ENCODE measurements around the gene SORD.
"Not testable (repeated sequence)": the region's sequence is repeated elsewhere in the genome, so short reads cannot be mapped to it uniquely, and the experiment has no call there.

The SORD gene

DNA sequence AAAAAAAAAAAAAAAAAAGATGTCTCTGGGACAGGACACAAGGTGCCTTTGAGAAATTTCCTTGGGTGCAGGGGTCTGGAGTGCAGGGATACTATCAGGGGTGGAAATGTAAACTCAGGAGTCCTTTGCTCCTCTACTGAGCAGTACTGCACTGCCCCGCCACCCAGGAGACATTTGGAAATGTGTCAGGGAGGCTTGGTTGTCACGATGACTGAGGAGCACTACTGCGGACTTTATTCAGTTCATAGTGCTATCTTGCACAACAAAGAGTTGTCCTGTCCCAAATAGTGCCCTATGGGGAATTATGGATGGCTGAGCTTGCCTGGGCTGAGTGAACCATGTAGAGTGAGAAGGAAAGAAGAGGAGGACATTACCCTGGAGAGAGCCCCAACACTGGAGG lies 2.6 kb downstream of the SORD start:
- ATAC-seq = not testable (repeated sequence)

DNA sequence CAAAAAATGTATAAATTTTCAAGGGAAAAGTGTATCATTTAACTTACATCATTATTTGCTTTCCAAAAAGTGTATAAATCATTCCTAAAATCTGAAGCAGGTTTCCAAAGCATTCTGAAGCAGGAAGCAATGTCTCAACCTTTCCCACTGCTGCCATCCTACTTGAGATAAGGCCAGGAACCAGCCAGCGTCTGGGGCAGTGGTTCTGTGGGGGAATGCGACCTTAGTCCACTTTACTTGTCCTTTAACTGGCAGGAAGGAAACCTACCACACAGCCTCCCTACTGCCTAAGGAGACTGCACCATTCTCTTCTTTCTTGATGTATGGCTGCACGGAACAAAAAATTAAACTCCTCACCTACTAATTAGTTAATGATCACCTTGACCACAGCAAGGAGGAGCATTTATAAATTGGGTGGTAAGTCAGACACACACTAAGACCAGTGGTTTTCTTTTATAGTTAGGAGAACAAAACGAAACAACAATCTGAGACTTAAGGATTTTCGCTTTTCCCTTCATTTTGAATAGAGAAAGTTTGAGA lies 3.7 kb downstream of the SORD start:
- ATAC-seq = no peak

GRCh38 chr15:45027220-45027619 lies 4.2 kb downstream of the SORD start:
- no peak for ATAC-seq

GRCh38 chr15:45030743-45031142 lies 7.7 kb downstream of the SORD start:
- no peak for ATAC-seq

- peak; percentile 48 for ATAC-seq
Measured at GRCh38 chr15:45031522-45032028, 8.6 kb downstream of the SORD start.

- ATAC-seq = not testable (repeated sequence)
Measured at GRCh38 chr15:45032501-45032900, 9.5 kb downstream of the SORD start.

DNA sequence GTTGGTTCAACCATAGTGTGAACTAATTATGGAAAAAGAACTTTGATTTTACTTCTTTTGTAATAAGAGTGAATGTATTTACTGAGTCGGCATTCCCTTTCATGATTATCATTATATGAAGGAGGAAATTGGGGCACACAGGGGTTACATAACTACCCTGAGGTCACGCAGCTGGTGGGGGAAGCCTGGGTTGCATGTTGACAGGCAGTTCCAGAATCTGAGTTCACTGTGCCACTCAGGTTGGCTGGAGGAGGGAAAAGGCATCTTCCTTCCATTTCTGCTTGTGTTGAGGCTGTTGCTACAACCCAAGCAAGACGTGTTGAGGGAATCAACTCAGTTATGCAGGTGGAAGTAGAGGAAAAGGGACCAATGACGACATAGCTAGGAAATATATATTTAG lies 11.1 kb downstream of the SORD start:
- not testable (repeated sequence) for ATAC-seq

- not testable (repeated sequence) for ATAC-seq
Measured at GRCh38 chr15:45034600-45035375, 11.8 kb downstream of the SORD start.

DNA sequence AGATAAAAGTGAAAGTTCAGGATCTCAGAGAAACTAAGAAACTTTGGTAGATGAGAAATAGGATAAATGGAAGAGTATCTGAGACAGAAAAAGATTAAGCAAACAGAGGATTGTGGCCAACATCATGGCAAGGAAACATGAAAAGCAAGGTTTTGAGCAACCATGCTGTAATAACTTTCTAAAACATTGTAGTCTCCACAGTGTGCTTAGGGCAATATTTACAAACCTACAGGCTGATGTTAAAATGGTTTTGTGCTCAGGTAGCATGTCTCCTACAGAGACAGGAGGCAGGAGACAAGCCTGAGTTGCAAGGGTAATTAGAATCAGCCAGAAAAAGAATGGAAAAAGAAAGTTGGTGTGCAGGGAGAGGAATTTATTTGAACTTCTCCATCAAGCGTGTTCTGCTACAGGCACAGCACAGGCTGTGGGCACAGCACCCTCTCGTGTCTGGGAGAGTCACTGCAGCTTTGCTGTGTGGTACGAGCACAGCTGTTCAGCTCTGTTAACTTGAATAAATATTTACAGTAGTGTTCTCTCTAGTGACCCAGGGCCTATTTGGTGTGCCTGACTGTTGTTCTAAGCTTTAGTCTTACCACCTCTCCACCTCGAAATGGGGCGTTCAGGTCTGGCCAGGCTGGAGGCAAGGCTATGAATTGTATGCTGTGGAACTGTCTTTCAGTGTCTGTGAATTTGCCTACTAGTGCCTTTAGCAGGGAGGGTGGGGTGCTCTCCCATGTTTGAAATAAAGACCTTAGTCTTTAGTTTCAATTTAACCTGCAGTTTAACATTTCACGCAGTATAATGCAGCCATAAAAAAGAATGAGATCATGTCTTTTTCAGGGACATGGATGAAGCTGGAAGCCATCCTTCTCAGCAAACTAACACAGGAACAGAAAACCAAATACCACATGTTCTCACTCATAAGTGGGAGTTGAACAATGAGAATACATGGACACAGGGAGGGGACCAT lies 14.1 kb downstream of the SORD start:
- peak; percentile 78 to 83 for ATAC-seq

DNA sequence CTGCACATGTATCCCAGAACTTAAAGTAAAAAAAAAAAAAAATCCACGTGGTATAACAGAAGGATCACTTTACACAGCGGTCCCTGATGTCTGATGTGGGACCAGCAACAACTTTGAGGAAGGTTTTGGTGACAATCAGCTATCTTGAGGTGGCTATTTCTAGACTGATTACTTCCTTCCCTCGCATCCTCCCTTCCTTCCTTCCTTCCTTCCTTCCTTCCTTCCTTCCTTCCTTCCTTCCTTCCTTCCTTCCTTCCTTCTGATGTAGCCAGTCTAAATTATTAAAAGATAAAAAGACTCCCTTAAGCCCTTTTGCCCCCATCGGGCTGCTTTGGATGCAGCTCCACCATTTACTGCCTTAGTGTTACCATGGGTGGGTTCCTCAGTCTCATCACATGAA lies 14.9 kb downstream of the SORD start:
- ATAC-seq = no peak

GRCh38 chr15:45040396-45040795 lies 17.4 kb downstream of the SORD start:
- ATAC-seq = not testable (repeated sequence)

GRCh38 chr15:45041538-45041937 lies 18.5 kb downstream of the SORD start:
- not testable (repeated sequence) for ATAC-seq

GRCh38 chr15:45042859-45043258 lies 19.9 kb downstream of the SORD start:
- not testable (repeated sequence) for ATAC-seq

GRCh38 chr15:45044270-45044669 lies 21.3 kb downstream of the SORD start:
- not testable (repeated sequence) for ATAC-seq

- ATAC-seq = peak in 1 of 2 donors; percentile 10
Measured at GRCh38 chr15:45048449-45048793, 25.4 kb downstream of the SORD start.

DNA sequence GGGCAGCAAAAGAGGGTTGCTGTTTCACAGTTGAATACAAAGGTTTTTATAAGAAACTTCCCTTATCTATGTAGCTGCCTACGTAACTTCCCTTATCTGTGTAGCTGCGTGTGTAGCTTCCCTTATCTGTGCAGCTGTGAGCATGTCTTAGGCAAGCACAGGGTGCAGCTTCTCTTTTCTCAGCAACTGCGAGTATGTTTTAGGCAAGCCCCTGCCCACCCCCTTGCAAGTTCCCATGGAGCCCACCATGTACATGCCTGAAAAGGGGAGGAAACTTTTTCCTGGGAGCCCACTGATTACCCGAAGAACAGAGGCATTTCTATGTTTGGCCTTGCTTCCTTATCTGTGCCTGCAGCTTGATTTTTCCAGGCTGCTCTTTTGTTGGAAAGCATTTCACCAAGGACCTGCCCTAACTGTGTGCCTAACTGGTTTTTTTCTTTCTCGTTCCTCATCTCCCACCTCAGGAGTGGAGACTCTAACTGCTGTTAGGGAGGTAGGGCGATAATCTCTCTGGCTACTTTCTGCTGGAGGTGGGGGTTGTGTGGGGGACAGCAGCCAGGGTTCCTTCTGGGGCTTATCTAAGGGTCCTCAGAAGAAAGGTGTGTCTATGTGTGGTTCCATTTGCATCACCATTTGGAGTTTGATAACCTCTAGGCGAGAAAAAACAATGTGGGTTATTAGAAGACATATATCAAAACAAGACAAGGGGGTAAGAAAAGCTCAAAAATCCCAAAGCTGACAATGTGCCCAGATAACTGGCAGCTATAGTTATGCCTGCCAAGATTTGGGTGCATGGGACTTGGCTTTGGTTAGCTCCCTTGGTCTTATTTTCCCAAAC lies 26.0 kb downstream of the SORD start:
- peak; percentile 28 to 60 for ATAC-seq

DNA sequence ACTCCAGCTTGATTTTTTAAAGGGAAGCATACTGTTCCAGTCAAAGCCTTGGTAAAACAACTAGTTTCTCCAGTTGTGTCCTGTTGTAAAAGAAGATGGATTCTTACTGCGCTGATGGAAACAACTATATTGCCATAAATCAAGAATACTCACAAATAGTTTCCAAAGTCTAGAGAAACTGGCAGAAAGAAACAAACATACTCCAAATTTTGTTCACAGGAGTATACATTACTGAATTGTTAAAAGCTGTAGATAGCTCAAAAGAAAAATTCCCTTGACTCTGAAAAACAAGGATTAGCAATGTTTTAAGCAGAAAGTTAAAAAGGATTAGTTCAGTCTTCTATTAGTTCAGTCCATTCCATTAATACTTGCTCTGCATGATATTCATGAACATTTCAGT lies 27.6 kb downstream of the SORD start:
- ATAC-seq = no peak

DNA sequence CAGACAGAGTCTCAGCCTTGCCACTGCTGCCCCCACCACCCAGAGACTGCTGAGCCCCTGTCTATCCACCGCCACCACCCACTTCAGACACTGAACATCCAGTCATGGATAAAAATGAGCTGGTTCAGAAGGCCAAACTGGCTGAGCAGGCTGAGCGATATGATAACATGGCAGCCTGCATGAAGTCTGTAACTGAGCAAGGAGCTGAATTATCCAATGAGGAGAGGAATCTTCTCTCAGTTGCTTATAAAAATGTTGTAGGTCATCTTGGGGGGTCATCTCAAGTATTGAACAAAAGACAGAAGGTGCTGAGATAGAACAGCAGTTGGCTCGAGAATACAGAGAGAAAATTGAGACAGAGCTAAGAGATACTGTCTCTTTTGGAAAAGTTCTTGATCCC lies 29.7 kb downstream of the SORD start:
- not testable (repeated sequence) for ATAC-seq

GRCh38 chr15:45058690-45059675 lies 36.0 kb downstream of the SORD start:
- not testable (repeated sequence) for ATAC-seq

- not testable (repeated sequence) for ATAC-seq
Measured at GRCh38 chr15:45062301-45062700, 39.3 kb downstream of the SORD start.

- no peak for ATAC-seq
Measured at GRCh38 chr15:45064386-45064785, 41.4 kb downstream of the SORD start.

Data from activated CD4-positive, CD25-positive, alpha-beta regulatory T cell treated with anti-CD3 and anti-CD28 coated beads, Interleukin-2, amount 50 U/mL, for 24 hours (primary cell).